CD4-positive, CD25-positive, alpha-beta regulatory T cell (primary cell): Measurements from ENCODE around the gene DDN. TPM values are rescaled to one million over a fixed set of nuclear protein-coding genes. Genes with fewer than 3 reads are reported as not detected.

Experiments used
- ATAC-seq, 2 donors: fragments of 150-1000 bp; cut with Tn5 transposase; one replicate each; pipeline ENCODE4 v1.10.0; 2021; ENCODE audit warnings: low read depth in 2 of 2, moderate number of reproducible peaks in 2 of 2, moderate library complexity in 1 of 2
- DNase-seq, 3 donors: peaks; one replicate each; pipeline versions ENCODE4 v3.0.0 to v3.0.0-alpha.2; 2012 to 2022; ENCODE audit warnings: mixed read lengths in 1 of 3
- H3K27ac ChIP-seq: one replicate; pipeline ENCODE4 v1.7.0; 2013; ENCODE audit warnings: mild to moderate bottlenecking, low read length; ENCODE audit not compliant: insufficient read depth, poor library complexity, severe bottlenecking
- H3K27me3 ChIP-seq: one replicate; pipeline ENCODE4 v1.7.0; 2013; ENCODE audit warnings: low read length; ENCODE audit not compliant: control insufficient read depth, insufficient read depth
- H3K36me3 ChIP-seq: one replicate; pipeline ENCODE4 v1.7.0; 2013; ENCODE audit warnings: mild to moderate bottlenecking, low read length, moderate library complexity; ENCODE audit not compliant: control insufficient read depth, insufficient read depth
- H3K4me1 ChIP-seq: 2 replicates; pipeline ENCODE4 v1.7.0; 2013; ENCODE audit warnings: mild to moderate bottlenecking, low read length; ENCODE audit not compliant: insufficient read depth, control insufficient read depth, poor library complexity, severe bottlenecking
- H3K4me3 ChIP-seq: one replicate; pipeline ENCODE4 v1.7.0; 2013; ENCODE audit warnings: low read depth, mild to moderate bottlenecking, low read length, moderate library complexity
- H3K9me3 ChIP-seq, 2 experiments: 1 replicate in 1 of 2; 2 replicates in 1 of 2; pipeline ENCODE4 v1.7.0; 2013; ENCODE audit warnings: low read length in 2 of 2, mild to moderate bottlenecking in 1 of 2, moderate library complexity in 1 of 2; ENCODE audit not compliant: control insufficient read depth in 2 of 2
- H3K27ac Mint-ChIP-seq, 3 donors: one replicate each; pipeline ENCODE4 v1.8.0; 2020 to 2022; ENCODE audit warnings: mild to moderate bottlenecking in 3 of 3, mixed read lengths in 3 of 3, moderate library complexity in 2 of 3
- H3K27me3 Mint-ChIP-seq: one replicate; pipeline ENCODE4 v1.8.0; 2022; ENCODE audit warnings: mild to moderate bottlenecking, mixed read lengths
- H3K36me3 Mint-ChIP-seq: one replicate; pipeline ENCODE4 v1.8.0; 2020; ENCODE audit warnings: mixed read lengths
- H3K4me1 Mint-ChIP-seq, 4 donors: one replicate each; pipeline ENCODE4 v1.8.0; 2020 to 2022; ENCODE audit warnings: mixed read lengths in 4 of 4, mild to moderate bottlenecking in 1 of 4
- H3K4me3 Mint-ChIP-seq, 4 donors: one replicate each; pipeline ENCODE4 v1.8.0; 2020 to 2022; ENCODE audit warnings: mild to moderate bottlenecking in 4 of 4, mixed read lengths in 4 of 4, moderate library complexity in 3 of 4
- H3K9me3 Mint-ChIP-seq, 7 donors: one replicate each; pipeline ENCODE4 v1.8.0; 2020 to 2022; ENCODE audit warnings: mixed read lengths in 7 of 7, mild to moderate bottlenecking in 3 of 7, moderate library complexity in 2 of 7
- polyA plus RNA-seq, 4 donors: library from polyadenylated mRNA; unstranded; fragments of 300-500 nt; fragmentation: Illumina TruSeq; gene quantifications; one replicate each; pipeline ENCODE4 v1.2.3, GENCODE V29; 2021
- total RNA-seq: library from RNA; stranded (reverse); gene quantifications from one replicate; pipeline ENCODE4 v1.2.3, GENCODE V29; 2022

The DDN gene
- total and polyA plus RNA-seq, 5 donors from 2014 or later = 0.39 TPM; not detected in 4

DNA sequence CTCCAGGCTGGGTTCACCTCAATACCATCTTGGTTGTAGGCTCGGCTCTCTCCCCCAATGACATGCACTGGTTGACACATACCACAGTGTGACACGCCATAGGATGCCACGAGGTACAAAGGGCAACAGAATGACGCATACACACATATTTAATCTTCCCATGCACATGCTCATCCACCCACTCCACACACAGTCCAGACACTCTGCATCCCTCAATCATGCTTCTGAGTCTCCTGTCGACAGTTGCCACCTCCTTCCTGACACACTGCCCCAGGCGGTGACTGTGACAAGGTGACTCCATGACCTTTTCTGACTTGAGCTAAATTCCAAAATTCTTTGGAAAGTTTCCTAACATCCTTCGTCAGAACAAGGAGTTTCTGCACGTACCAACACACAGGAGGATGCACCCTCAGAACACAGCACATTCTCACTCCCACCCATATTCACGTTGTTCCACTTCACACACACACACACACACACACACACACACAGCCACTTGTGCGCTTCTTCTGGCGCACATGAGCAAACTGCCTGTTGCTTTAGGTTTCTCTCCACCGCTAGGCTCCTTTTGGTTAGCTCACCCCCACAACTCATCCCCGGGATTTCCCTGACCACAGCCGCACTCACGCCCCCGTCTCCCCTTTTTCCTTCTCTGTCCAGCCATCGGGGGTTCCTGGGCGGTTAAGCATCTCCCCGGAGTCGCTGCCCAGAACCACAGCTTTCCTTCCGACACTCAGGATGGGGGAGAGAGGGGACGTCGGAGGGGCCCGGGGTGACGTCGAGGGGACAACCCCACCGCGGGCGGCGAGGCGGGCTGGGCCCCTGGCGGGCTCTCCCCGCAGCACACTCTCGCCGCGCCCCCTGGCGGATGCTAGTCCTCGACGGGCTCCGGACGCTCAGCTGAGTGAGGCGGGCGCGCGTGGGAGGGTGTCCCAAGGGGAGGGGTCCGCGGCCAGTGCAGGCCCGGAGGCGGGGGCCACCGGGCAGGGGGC, 21.6 kb downstream of the DDN start:
- H3K4me3 Mint-ChIP-seq = peak overlapping the region; percentile 70 to 80 (median 78)
- H3K27me3 Mint-ChIP-seq = peaks cover 79% of the 10 kb centered on the region
- DNase-seq (peak; percentile 69 to 77 (median 73)), ATAC-seq (peak; percentile 52 to 56)
- peaks cover 55% of the 10 kb centered on the region for H3K4me1 ChIP-seq
- peaks cover 30% of the 10 kb centered on the region for H3K27me3 ChIP-seq
- peaks cover 0 to 9% (median 0%) of the 10 kb centered on the region in 7 donors for H3K9me3 Mint-ChIP-seq
- H3K36me3 Mint-ChIP-seq = no peaks in the 10 kb centered on the region
- peaks cover 0 to 51% (median 18%) of the 10 kb centered on the region in 4 donors for H3K4me1 Mint-ChIP-seq
- H3K9me3 ChIP-seq = no peaks in the 10 kb centered on the region
- no peak overlapping the region for H3K27ac ChIP-seq
- peak overlapping the region; percentile 28 for H3K4me3 ChIP-seq
- H3K36me3 ChIP-seq = no peaks in the 10 kb centered on the region
- H3K27ac Mint-ChIP-seq = peak overlapping the region; percentile 57 to 83 (median 67)

GRCh38 chr12:48973941-48974673, 25.1 kb downstream of the DDN start:
- H3K4me1 ChIP-seq = peaks cover 56% of the 10 kb centered on the region
- no peak overlapping the region for H3K4me3 ChIP-seq
- H3K27me3 ChIP-seq = peaks cover 33% of the 10 kb centered on the region
- no peak overlapping the region for H3K27ac ChIP-seq
- ATAC-seq = no peak
- peak in 1 of 3 donors; percentile 20 for DNase-seq
- peaks cover 0 to 44% (median 19%) of the 10 kb centered on the region in 4 donors for H3K4me1 Mint-ChIP-seq
- no peak overlapping the region for H3K27ac Mint-ChIP-seq
- H3K27me3 Mint-ChIP-seq = peaks cover 83% of the 10 kb centered on the region
- H3K36me3 Mint-ChIP-seq = no peaks in the 10 kb centered on the region
- H3K9me3 Mint-ChIP-seq = peaks cover 0 to 7% (median 0%) of the 10 kb centered on the region in 7 donors
- H3K9me3 ChIP-seq = no peaks in the 10 kb centered on the region
- H3K4me3 Mint-ChIP-seq = peak overlapping the region in 1 of 4 donors; percentile 9
- H3K36me3 ChIP-seq = no peaks in the 10 kb centered on the region

GRCh38 chr12:48973531-48973930, 25.6 kb downstream of the DDN start:
- Histone ChIP-seq H3K4me1 (peaks cover 50% of the 10 kb centered on the region), H3K27ac (no peak overlapping the region), H3K27me3 (peaks cover 33% of the 10 kb centered on the region), H3K36me3 (no peaks in the 10 kb centered on the region), H3K4me3 (no peak overlapping the region), H3K9me3 (no peaks in the 10 kb centered on the region)
- Mint-ChIP-seq H3K27me3 (peaks cover 84% of the 10 kb centered on the region), H3K9me3 (peaks cover 0 to 6% (median 0%) of the 10 kb centered on the region in 7 donors), H3K4me1 (peaks cover 0 to 40% (median 17%) of the 10 kb centered on the region in 4 donors), H3K4me3 (peak overlapping the region in 1 of 4 donors; percentile 9), H3K36me3 (no peaks in the 10 kb centered on the region), H3K27ac (peak overlapping the region in 1 of 3 donors; percentile 14)
- DNase-seq (no peak), ATAC-seq (no peak)

- peaks cover 33% of the 10 kb centered on the region for H3K27me3 ChIP-seq
- Mint-ChIP-seq H3K36me3 (no peaks in the 10 kb centered on the region), H3K27me3 (peaks cover 89% of the 10 kb centered on the region), H3K4me1 (peaks cover 0 to 39% (median 17%) of the 10 kb centered on the region in 4 donors), H3K9me3 (peaks cover 0 to 6% (median 0%) of the 10 kb centered on the region in 7 donors), H3K27ac (peak overlapping the region in 1 of 3 donors; percentile 14), H3K4me3 (peak overlapping the region in 1 of 4 donors; percentile 42)
- no peak overlapping the region for H3K4me3 ChIP-seq
- H3K27ac ChIP-seq = no peak overlapping the region
- ATAC-seq (no peak), DNase-seq (no peak)
- no peaks in the 10 kb centered on the region for H3K36me3 ChIP-seq
- peaks cover 45% of the 10 kb centered on the region for H3K4me1 ChIP-seq
- H3K9me3 ChIP-seq = no peaks in the 10 kb centered on the region
Measured at GRCh38 chr12:48972952-48973483, 26.2 kb downstream of the DDN start.

DNA sequence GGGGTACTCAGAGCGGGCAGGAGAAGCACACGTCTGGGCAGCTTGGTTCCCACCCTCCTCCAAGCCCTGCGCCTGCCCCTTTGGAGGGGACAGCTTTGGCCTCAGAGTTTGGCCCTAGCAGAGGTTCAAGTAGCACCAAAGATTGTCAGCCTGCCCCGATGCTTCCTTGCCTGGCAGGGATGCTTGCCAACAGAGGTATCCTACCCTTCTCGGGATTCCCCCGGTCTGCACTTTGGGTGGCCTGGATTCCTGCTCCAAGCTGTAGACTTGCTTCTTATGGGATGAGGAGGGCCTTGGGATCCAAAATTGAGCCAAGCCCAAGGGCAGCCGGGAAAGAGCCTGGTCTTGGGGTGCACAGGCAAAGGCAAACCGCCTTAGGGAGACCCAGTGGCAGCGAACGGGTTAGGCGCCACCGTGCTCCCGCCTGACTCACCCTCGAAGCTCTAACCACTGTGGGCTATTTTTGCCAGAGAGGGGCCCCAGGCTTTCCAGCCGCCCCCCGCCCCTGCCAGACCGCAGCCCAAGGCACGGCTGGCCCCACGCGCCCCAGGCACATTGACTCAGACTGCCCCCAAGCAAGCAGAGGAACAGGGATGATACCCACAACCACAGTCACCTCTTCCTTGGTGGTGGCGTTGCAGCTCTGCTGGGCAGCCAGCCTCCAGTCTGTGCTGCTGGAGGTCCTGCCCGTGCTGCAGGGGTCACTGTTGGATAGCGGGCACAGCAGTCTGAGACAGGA, 26.8 kb downstream of the DDN start:
- no peak overlapping the region for H3K4me3 ChIP-seq
- H3K4me1 Mint-ChIP-seq = peaks cover 0 to 34% (median 15%) of the 10 kb centered on the region in 4 donors

GRCh38 chr12:48970702-48971334, 28.4 kb downstream of the DDN start:
- H3K4me3 ChIP-seq = no peak overlapping the region
- peak overlapping the region; percentile 34 to 70 (median 61) for H3K4me3 Mint-ChIP-seq
- H3K27me3 Mint-ChIP-seq = peaks cover 82% of the 10 kb centered on the region
- H3K4me1 Mint-ChIP-seq = peaks cover 0 to 30% (median 13%) of the 10 kb centered on the region in 4 donors
- no peak for DNase-seq
- no peaks in the 10 kb centered on the region for H3K36me3 Mint-ChIP-seq
- H3K27me3 ChIP-seq = peaks cover 22% of the 10 kb centered on the region
- H3K9me3 Mint-ChIP-seq = peaks cover 0 to 4% (median 0%) of the 10 kb centered on the region in 7 donors
- H3K4me1 ChIP-seq = peaks cover 35% of the 10 kb centered on the region
- H3K36me3 ChIP-seq = no peaks in the 10 kb centered on the region
- no peak overlapping the region for H3K27ac ChIP-seq
- ATAC-seq = no peak
- H3K9me3 ChIP-seq = no peaks in the 10 kb centered on the region
- H3K27ac Mint-ChIP-seq = peak overlapping the region in 1 of 3 donors; percentile 49

More for the DNA sequence above, 26.8 kb downstream of the DDN start:
- DNase-seq (no peak), ATAC-seq (no peak)
- peaks cover 30% of the 10 kb centered on the region for H3K27me3 ChIP-seq
- H3K27ac ChIP-seq = no peak overlapping the region
- no peaks in the 10 kb centered on the region for H3K36me3 ChIP-seq
- Mint-ChIP-seq H3K4me3 (peak overlapping the region in 2 of 4 donors; percentile 42 to 83), H3K27ac (no peak overlapping the region), H3K9me3 (peaks cover 0 to 4% (median 0%) of the 10 kb centered on the region in 7 donors), H3K36me3 (no peaks in the 10 kb centered on the region), H3K27me3 (peaks cover 90% of the 10 kb centered on the region)
- no peaks in the 10 kb centered on the region for H3K9me3 ChIP-seq
- H3K4me1 ChIP-seq = peaks cover 39% of the 10 kb centered on the region
